K562 (cell line): ENCODE measurements around the gene TEX13C.

Experiments
- BCL6 ChIP-seq: fragments of 250-450 bp; sonication (Bioruptor Pico); IDR thresholded peaks from 2 replicates; pipeline ENCODE4 v1.4.0; 2020
- CTCF ChIP-seq, 3 experiments: IDR thresholded peaks in 2 of 3; conservative IDR thresholded peaks in 1 of 3; 2 replicates each; pipeline ENCODE4 v1.5.1; 2011 to 2012; ENCODE audit warnings: low read length in 3 of 3, mild to moderate bottlenecking in 3 of 3, control low read depth in 2 of 3, improper control_type of control experiment in 1 of 3, inconsistent platforms in 1 of 3, low read depth in 1 of 3, mixed read lengths in 1 of 3, moderate library complexity in 1 of 3; ENCODE audit not compliant: insufficient read depth in 2 of 3
- EGR1 ChIP-seq: fragments of 450-650 bp; conservative IDR thresholded peaks from 2 replicates; pipeline ENCODE4 v1.6.1; 2017; ENCODE audit warnings: mild to moderate bottlenecking
- EP300 ChIP-seq: IDR thresholded peaks from 2 replicates; pipeline ENCODE4 v1.6.1; 2012; ENCODE audit warnings: low read length, improper control_type of control experiment
- EZH2 ChIP-seq: IDR thresholded peaks from 2 replicates; pipeline ENCODE4 v1.6.1; 2012; ENCODE audit warnings: low read depth, mild to moderate bottlenecking, inconsistent platforms, low read length, borderline replicate concordance
- PURB ChIP-seq: sonication (generic); formaldehyde crosslinking; IDR thresholded peaks from 2 replicates; pipeline ENCODE4 v1.9.0; 2021; ENCODE audit warnings: low read depth, mild to moderate bottlenecking, missing genetic modification reagents
- SIX5 ChIP-seq, 2 experiments: IDR thresholded peaks; 2 replicates each; pipeline ENCODE4 v1.6.1; 2011; ENCODE audit warnings: low read length in 2 of 2, borderline replicate concordance in 1 of 2, low read depth in 1 of 2, mild to moderate bottlenecking in 1 of 2, moderate library complexity in 1 of 2; ENCODE audit not compliant: insufficient read depth in 1 of 2
- SMAD3 ChIP-seq: fragments of 450-650 bp; formaldehyde crosslinking; conservative IDR thresholded peaks from 2 replicates; pipeline ENCODE4 v1.4.0; 2020; ENCODE audit warnings: mild to moderate bottlenecking
- TFAP4 ChIP-seq: sonication (generic); formaldehyde crosslinking; IDR thresholded peaks from 2 replicates; pipeline ENCODE4 v1.8.0; 2022; ENCODE audit warnings: missing genetic modification reagents, mild to moderate bottlenecking, moderate library complexity, borderline replicate concordance
- USF2 ChIP-seq: sonication (generic); formaldehyde crosslinking; IDR thresholded peaks from 2 replicates; pipeline ENCODE4 v1.5.0; 2020; ENCODE audit warnings: missing genetic modification reagents
- ZNF232 ChIP-seq: sonication (generic); formaldehyde crosslinking; IDR thresholded peaks from 2 replicates; pipeline ENCODE4 v1.8.0; 2022; ENCODE audit warnings: mild to moderate bottlenecking, missing genetic modification reagents
- ZNF282 ChIP-seq: sonication (generic); formaldehyde crosslinking; IDR thresholded peaks from 2 replicates; pipeline ENCODE4 v1.8.1; 2023; ENCODE audit warnings: missing genetic modification reagents
- ZNF740 ChIP-seq, 3 experiments: fragments of 200-800 bp in 1 of 3; sonication (Bioruptor generic) in 1 of 3; sonication (generic) in 1 of 3; formaldehyde crosslinking in 1 of 3; IDR thresholded peaks; 2 replicates each; pipeline versions ENCODE4 v1.6.1 to v1.8.0; 2016 to 2022; ENCODE audit warnings: mild to moderate bottlenecking in 2 of 3, missing compliant biosample characterization in 2 of 3, missing genetic modification characterization in 2 of 3, missing genetic modification reagents in 1 of 3
- ZZZ3 ChIP-seq: fragments of 450-650 bp; IDR thresholded peaks from 2 replicates; pipeline ENCODE4 v1.6.1; 2016; ENCODE audit warnings: antibody characterized with exemption, mild to moderate bottlenecking, moderate library complexity

GRCh38 chrX:125326599-125326998 lies 6.9 kb downstream of the TEX13C start:
- no peak for TF ChIP-seq EZH2
- TF ChIP-seq EP300 = no peak
- no peak for TF ChIP-seq CTCF (IDR thresholded peaks at IDR 0.05 in 2 of 3, conservative IDR thresholded peaks at IDR 0.05 in 1 of 3; ENCODE audit: insufficient read depth in 2 of 3, low read depth in 1 of 3, low read length in 3 of 3)
- TF ChIP-seq SMAD3 (CRISPR knock-in tag) = no peak
- no peak for TF ChIP-seq EGR1
- TF ChIP-seq ZNF232 (CRISPR knock-in tag) = no peak
- TF ChIP-seq TFAP4 (CRISPR knock-in tag) = no peak
- TF ChIP-seq SIX5 (IDR thresholded peaks at IDR 0.05; ENCODE audit: borderline replicate concordance in 1 of 2, insufficient read depth in 1 of 2, low read depth in 1 of 2, low read length in 2 of 2) = no peak
- TF ChIP-seq ZNF282 (CRISPR knock-in tag) = no peak
- TF ChIP-seq ZZZ3 = no peak
- TF ChIP-seq BCL6 (CRISPR knock-in tag) = no peak
- TF ChIP-seq ZNF740 (CRISPR knock-in tag; IDR thresholded peaks at IDR 0.05) = no peak
- TF ChIP-seq ZNF740 (tag; IDR thresholded peaks at IDR 0.05) = no peak
- TF ChIP-seq USF2 = no peak
- TF ChIP-seq PURB (CRISPR knock-in tag) = no peak
